HUES48 (cell line): Measurements from ENCODE around the gene SUMO2.
"Not testable (repeated sequence)": the region's sequence is repeated elsewhere in the genome, so short reads cannot be mapped to it uniquely, and the experiment has no call there.

ENCODE experiments used
- H3K27ac ChIP-seq: one replicate; pipeline ENCODE4 v1.7.0; 2013; ENCODE audit warnings: low read depth, low read length, inconsistent platforms
- H3K27me3 ChIP-seq: 2 replicates; pipeline ENCODE4 v1.6.1; 2013; ENCODE audit warnings: mild to moderate bottlenecking, low read length; ENCODE audit not compliant: control insufficient read depth, insufficient read depth
- H3K36me3 ChIP-seq: 2 replicates; pipeline ENCODE4 v1.6.1; 2013; ENCODE audit warnings: low read length; ENCODE audit not compliant: control insufficient read depth, insufficient read depth
- H3K4me1 ChIP-seq: 2 replicates; pipeline ENCODE4 v1.6.1; 2013; ENCODE audit warnings: mild to moderate bottlenecking, low read length; ENCODE audit not compliant: control insufficient read depth, insufficient read depth
- H3K4me3 ChIP-seq: 2 replicates; pipeline ENCODE4 v1.5.1; 2013; ENCODE audit warnings: mild to moderate bottlenecking, low read depth, low read length
- H3K9ac ChIP-seq: 2 replicates; pipeline ENCODE4 v1.6.1; 2013; ENCODE audit warnings: mild to moderate bottlenecking, low read depth, low read length, moderate library complexity
- H3K9me3 ChIP-seq: 2 replicates; pipeline ENCODE4 v1.6.1; 2013; ENCODE audit warnings: low read length; ENCODE audit not compliant: control insufficient read depth, insufficient read depth

Gene SUMO2

GRCh38 chr17:75130059-75130631 is 52.6 kb downstream of the SUMO2 start:
- Histone ChIP-seq H3K9me3 (no peaks in the 10 kb centered on the region), H3K27ac (peak overlapping the region; percentile 95), H3K4me1 (peaks cover 4% of the 10 kb centered on the region), H3K9ac (no peak overlapping the region), H3K36me3 (peaks cover 22% of the 10 kb centered on the region), H3K4me3 (peak overlapping the region; percentile 86), H3K27me3 (no peaks in the 10 kb centered on the region)

GRCh38 chr17:75129576-75129975 is 53.2 kb downstream of the SUMO2 start:
- no peaks in the 10 kb centered on the region for H3K9me3 ChIP-seq
- H3K4me1 ChIP-seq: peaks cover 4% of the 10 kb centered on the region
- H3K27me3 ChIP-seq: no peaks in the 10 kb centered on the region
- no peak overlapping the region for H3K27ac ChIP-seq
- H3K4me3 ChIP-seq: no peak overlapping the region
- H3K9ac ChIP-seq: no peak overlapping the region
- H3K36me3 ChIP-seq: peaks cover 16% of the 10 kb centered on the region

- no peak overlapping the region for H3K4me3 ChIP-seq
- H3K27me3 ChIP-seq: no peaks in the 10 kb centered on the region
- no peak overlapping the region for H3K27ac ChIP-seq
- no peaks in the 10 kb centered on the region for H3K9me3 ChIP-seq
- peaks cover 16% of the 10 kb centered on the region for H3K36me3 ChIP-seq
- H3K9ac ChIP-seq: no peak overlapping the region
- H3K4me1 ChIP-seq: peaks cover 4% of the 10 kb centered on the region
Observed at GRCh38 chr17:75128694-75129505, 53.9 kb downstream of the SUMO2 start.

- H3K4me1 ChIP-seq, H3K27me3 ChIP-seq, H3K4me3 ChIP-seq, H3K27ac ChIP-seq, H3K9ac ChIP-seq, H3K9me3 ChIP-seq: not testable (repeated sequence)
- peaks cover 16% of the 10 kb centered on the region for H3K36me3 ChIP-seq
Observed at GRCh38 chr17:75127936-75128335, 54.8 kb downstream of the SUMO2 start.

GRCh38 chr17:75126954-75127353 is 55.8 kb downstream of the SUMO2 start:
- H3K36me3 ChIP-seq: peaks cover 16% of the 10 kb centered on the region
- H3K4me1 ChIP-seq: peaks cover 4% of the 10 kb centered on the region
- H3K27me3 ChIP-seq: no peaks in the 10 kb centered on the region
- no peak overlapping the region for H3K27ac ChIP-seq
- no peak overlapping the region for H3K4me3 ChIP-seq
- no peak overlapping the region for H3K9ac ChIP-seq
- no peaks in the 10 kb centered on the region for H3K9me3 ChIP-seq

- no peaks in the 10 kb centered on the region for H3K9me3 ChIP-seq
- H3K4me1 ChIP-seq: peaks cover 4% of the 10 kb centered on the region
- no peak overlapping the region for H3K9ac ChIP-seq
- peaks cover 16% of the 10 kb centered on the region for H3K36me3 ChIP-seq
- H3K4me3 ChIP-seq: no peak overlapping the region
- no peak overlapping the region for H3K27ac ChIP-seq
- no peaks in the 10 kb centered on the region for H3K27me3 ChIP-seq
Observed at GRCh38 chr17:75125984-75126383, 56.8 kb downstream of the SUMO2 start.

- no peak overlapping the region for H3K27ac ChIP-seq
- no peak overlapping the region for H3K9ac ChIP-seq
- no peaks in the 10 kb centered on the region for H3K4me1 ChIP-seq
- H3K9me3 ChIP-seq: no peaks in the 10 kb centered on the region
- peaks cover 10% of the 10 kb centered on the region for H3K36me3 ChIP-seq
- no peaks in the 10 kb centered on the region for H3K27me3 ChIP-seq
- no peak overlapping the region for H3K4me3 ChIP-seq
Observed at GRCh38 chr17:75124819-75125162, 58.0 kb downstream of the SUMO2 start.

- H3K4me1 ChIP-seq: no peaks in the 10 kb centered on the region
Observed at GRCh38 chr17:75124041-75124818, 58.5 kb downstream of the SUMO2 start.

GRCh38 chr17:75118307-75118706 is 64.5 kb downstream of the SUMO2 start:
- peaks cover 5% of the 10 kb centered on the region; the same call in 1 of the 2 replicates for H3K4me1 ChIP-seq
- H3K4me3 ChIP-seq: no peak overlapping the region
- no peaks in the 10 kb centered on the region for H3K9me3 ChIP-seq
- H3K36me3 ChIP-seq: peaks cover 8% of the 10 kb centered on the region; the same call in 1 of the 2 replicates
- no peak overlapping the region for H3K9ac ChIP-seq
- no peak overlapping the region for H3K27ac ChIP-seq
- no peaks in the 10 kb centered on the region for H3K27me3 ChIP-seq

More at GRCh38 chr17:75124041-75124818, 58.5 kb downstream of the SUMO2 start:
- Histone ChIP-seq H3K9me3 (no peaks in the 10 kb centered on the region), H3K27ac (no peak overlapping the region), H3K9ac (no peak overlapping the region), H3K4me3 (no peak overlapping the region), H3K27me3 (no peaks in the 10 kb centered on the region), H3K36me3 (peaks cover 4% of the 10 kb centered on the region)

- Histone ChIP-seq H3K4me3 (no peak overlapping the region), H3K4me1 (peaks cover 5% of the 10 kb centered on the region; the same call in 1 of the 2 replicates), H3K27me3 (no peaks in the 10 kb centered on the region), H3K36me3 (peaks cover 8% of the 10 kb centered on the region; the same call in 1 of the 2 replicates), H3K27ac (no peak overlapping the region), H3K9me3 (no peaks in the 10 kb centered on the region), H3K9ac (no peak overlapping the region)
Observed at GRCh38 chr17:75116737-75117136, 66.0 kb downstream of the SUMO2 start.
